Erythroblast (primary cell): Measurements from ENCODE around the gene NKAIN4.

ENCODE experiments used
- DNase-seq, 2 experiments: peaks; one replicate each; lab custom pipeline; 2025; lab: John Stamatoyannopoulos, UW
- GATA1 ChIP-seq: IDR thresholded peaks from 2 replicates; pipeline ENCODE4 v1.6.1; 2011; ENCODE audit warnings: low read depth, mild to moderate bottlenecking, control low read depth, low read length, moderate library complexity
- POLR2A ChIP-seq: IDR thresholded peaks from 2 replicates; pipeline ENCODE4 v1.6.1; 2011; ENCODE audit warnings: mild to moderate bottlenecking, low read length

NKAIN4 gene

DNA sequence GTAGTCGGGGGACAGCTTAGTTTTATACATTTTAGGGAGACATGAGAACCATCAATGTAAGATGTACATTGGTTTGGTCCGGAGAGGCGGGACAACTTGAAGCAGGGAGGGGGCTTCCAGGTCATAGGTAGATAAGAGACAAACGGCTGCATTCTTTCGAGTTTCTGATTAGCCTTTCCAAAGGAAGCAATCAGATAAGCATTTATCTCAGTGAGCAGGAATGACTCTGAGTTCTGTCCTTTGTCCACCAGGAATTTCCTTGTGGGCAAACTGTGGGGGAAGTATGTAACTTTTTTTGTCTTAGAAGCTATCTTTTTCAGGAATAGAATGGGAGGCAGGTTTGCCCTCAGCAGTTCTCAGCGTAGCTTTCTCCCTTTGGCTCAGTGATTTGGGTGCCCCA is 39.7 kb downstream of the NKAIN4 start:
- no peak for TF ChIP-seq POLR2A
- TF ChIP-seq GATA1: no peak
- DNase-seq: no peak

DNA sequence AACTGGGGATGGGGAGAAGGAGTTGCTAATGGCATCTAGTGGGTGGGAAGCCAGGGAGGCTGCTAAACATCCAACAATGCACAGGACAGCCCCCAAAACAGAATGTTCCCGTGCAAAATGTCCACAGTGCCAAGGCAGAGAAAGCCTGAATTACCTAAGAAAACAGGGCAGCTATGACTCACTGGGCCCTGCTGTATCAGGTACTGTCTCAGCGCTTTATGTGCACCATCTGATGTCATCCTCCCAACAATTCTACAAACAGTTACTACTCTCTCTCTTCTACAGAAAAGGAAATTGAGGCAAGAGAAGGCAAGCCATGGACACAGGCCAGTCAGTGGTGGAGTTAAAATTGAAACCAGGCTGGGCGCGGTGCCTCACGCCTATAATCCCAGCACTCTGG is 41.5 kb downstream of the NKAIN4 start:
- DNase-seq: no peak
- TF ChIP-seq POLR2A: no peak
- TF ChIP-seq GATA1: no peak

- no peak for TF ChIP-seq GATA1
- no peak for TF ChIP-seq POLR2A
- no peak for DNase-seq
Observed at GRCh38 chr20:63212393-63212730, 41.9 kb downstream of the NKAIN4 start.

- DNase-seq: no peak
Observed at GRCh38 chr20:63210011-63210605, 44.2 kb downstream of the NKAIN4 start.

GRCh38 chr20:63208346-63208909 is 45.8 kb downstream of the NKAIN4 start:
- no peak for DNase-seq
- no peak for TF ChIP-seq GATA1
- TF ChIP-seq POLR2A: no peak

More at GRCh38 chr20:63210011-63210605, 44.2 kb downstream of the NKAIN4 start:
- TF ChIP-seq POLR2A (no peak), GATA1 (no peak)

GRCh38 chr20:63206878-63207277 is 47.4 kb downstream of the NKAIN4 start:
- no peak for DNase-seq
- TF ChIP-seq POLR2A (no peak), GATA1 (no peak)

DNA sequence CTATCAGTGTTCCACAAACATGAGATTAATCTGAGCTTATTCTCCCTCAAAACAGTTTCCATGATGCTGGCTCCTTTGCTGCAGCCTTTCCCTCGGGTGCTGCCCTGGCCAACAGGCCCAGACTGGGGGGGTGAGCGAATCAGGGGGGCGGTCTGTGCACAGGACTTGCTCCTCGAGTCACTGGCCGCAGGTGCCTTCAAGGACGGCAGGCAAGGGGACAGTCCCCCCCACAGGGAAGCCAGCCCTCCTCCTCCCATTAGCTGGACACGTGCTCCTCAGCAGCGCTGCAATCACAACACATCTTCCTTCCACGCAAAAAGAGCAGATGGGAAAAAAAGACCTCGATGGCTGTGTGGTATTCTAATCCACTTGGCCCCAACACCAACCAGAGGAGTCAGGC is 48.4 kb downstream of the NKAIN4 start:
- TF ChIP-seq GATA1 (no peak), POLR2A (no peak)
- DNase-seq: no peak

- DNase-seq: no peak
- no peak for TF ChIP-seq GATA1
- no peak for TF ChIP-seq POLR2A
Observed at GRCh38 chr20:63204362-63204761, 49.9 kb downstream of the NKAIN4 start.

- no peak for TF ChIP-seq POLR2A
- no peak for TF ChIP-seq GATA1
- DNase-seq: no peak
Observed at GRCh38 chr20:63202811-63203526, 51.3 kb downstream of the NKAIN4 start.

DNA sequence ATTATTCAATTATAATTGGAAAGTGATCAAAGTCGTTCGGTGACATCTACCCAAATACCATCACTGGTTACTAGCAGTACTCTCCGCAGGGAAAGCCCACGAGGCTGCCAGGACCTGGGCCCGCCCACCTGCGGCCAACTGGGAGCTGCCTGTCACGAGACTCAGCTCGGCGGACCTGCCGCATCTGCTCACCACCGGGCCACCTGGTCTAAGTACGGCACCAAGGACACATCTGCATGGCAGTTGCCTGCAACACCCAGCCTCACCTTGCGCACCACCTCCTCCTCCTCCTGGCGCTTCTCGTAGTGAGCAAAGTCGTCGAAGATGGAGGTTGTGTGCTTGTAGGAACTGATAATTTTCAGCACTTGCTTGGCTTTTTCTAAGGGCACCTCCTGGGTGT is 52.2 kb downstream of the NKAIN4 start:
- TF ChIP-seq GATA1 (no peak), POLR2A (no peak)
- no peak for DNase-seq

DNA sequence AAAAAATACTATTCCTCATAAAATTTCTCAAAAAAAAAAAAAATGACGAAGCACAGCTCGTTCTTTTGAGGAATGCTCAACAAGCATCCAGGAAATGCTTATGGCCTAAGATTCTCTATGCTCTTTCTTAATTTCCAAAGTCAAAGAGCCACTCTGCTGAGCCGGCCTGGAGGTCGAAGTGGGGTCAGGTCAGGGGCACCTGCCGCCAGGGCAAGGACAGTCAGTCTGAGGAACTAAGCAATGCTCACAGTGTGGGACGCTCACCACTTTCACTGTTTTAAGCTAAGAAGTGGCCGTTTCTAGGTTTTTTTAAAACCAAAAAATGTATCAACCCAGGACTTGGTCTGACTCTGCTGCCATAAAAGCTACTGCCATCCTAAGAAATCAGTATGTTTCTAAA is 55.7 kb downstream of the NKAIN4 start:
- no peak for DNase-seq
- TF ChIP-seq GATA1 (no peak), POLR2A (no peak)

DNA sequence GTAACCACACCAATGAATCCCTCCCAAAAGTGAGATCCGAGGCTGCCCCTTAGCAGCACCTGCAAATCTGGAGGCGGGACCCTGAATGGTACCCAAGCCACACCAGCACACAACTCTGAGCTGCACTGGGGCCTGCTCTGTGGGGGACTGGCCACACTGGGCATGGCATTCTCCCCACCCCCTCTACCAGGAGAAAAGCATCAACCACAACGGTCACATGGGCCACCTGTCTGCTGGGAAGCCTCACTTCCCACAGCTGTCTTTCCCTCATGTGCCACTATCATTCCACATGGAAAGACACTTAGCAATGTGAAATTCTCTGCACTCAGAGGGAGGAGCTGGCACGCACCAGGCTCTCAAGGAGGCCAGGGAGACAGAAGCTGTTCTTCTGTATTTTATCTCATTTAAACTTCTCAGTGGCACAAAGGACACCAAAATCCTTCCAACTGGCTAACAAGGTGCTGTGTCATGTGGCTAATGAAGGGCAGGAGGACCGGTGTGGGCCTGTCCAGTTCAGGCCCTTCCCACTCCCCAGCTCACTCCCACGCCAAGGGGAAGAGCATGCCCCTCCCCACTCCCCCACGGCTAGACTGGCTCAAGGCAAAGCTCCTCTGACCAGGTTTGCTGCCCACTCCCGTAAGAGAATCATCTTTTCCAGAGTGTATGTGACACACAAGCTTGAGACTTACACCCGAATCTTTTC is 57.3 kb downstream of the NKAIN4 start:
- no peak for TF ChIP-seq POLR2A
- no peak for TF ChIP-seq GATA1
- no peak for DNase-seq

DNA sequence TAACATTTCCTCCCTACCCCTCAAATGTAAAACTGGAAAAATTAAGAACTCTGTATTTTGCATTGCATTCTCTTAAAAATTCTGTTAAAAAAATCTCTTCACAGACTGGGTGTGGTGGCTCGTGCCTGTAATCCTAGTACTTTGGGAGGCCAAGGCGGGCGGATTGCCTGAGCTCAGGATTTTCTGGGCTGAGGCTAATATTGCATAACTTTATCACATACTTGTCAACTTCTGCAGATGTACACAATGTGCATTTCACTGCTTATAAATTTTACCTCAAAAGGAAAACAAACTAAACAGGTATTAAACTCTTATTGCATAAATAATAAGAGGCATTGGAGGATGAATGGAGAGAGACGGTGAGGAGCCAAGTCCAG is 59.5 kb downstream of the NKAIN4 start:
- no peak for DNase-seq
- no peak for TF ChIP-seq GATA1
- TF ChIP-seq POLR2A: no peak

GRCh38 chr20:63194007-63194796 is 60.1 kb downstream of the NKAIN4 start:
- no peak for DNase-seq
- TF ChIP-seq GATA1 (no peak), POLR2A (no peak)
